Measurements from ENCODE around the gene RANBP9.

DNA sequence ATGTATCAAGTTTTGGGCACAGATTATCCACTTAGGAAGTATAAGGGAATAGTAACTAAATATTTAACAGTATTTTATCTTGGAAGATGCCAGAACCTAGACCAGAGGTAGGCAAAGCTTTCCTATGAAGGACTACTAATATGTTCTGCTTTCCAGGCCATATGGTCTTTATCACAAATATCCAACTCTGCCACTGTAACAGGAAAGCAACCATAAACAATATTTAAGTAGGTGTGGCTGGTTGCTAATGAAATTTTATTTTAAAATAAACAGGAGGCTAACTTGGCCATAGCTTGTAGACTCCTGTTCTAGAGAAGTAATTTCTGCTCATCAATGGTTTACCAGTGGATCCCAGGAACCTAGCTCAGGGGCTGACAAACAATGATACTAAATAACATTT lies 57.1 kb downstream of the RANBP9 start:
- TF ChIP-seq, protein P1, sequence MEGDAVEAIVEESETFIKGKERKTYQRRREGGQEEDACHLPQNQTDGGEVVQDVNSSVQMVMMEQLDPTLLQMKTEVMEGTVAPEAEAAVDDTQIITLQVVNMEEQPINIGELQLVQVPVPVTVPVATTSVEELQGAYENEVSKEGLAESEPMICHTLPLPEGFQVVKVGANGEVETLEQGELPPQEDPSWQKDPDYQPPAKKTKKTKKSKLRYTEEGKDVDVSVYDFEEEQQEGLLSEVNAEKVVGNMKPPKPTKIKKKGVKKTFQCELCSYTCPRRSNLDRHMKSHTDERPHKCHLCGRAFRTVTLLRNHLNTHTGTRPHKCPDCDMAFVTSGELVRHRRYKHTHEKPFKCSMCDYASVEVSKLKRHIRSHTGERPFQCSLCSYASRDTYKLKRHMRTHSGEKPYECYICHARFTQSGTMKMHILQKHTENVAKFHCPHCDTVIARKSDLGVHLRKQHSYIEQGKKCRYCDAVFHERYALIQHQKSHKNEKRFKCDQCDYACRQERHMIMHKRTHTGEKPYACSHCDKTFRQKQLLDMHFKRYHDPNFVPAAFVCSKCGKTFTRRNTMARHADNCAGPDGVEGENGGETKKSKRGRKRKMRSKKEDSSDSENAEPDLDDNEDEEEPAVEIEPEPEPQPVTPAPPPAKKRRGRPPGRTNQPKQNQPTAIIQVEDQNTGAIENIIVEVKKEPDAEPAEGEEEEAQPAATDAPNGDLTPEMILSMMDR (IDR thresholded peaks at IDR 0.05) = no peak
- no peak for TF ChIP-seq EZH2 (IDR thresholded peaks at IDR 0.05)

Measured in neural progenitor cell (in vitro differentiated cells).